Fibroblast of skin of back (primary cell): ENCODE measurements around the gene FGF19. TPM values are rescaled to one million over a fixed set of nuclear protein-coding genes. Genes with fewer than 3 reads are reported as not detected.

Experiments used
- DNase-seq: peaks from one replicate; pipeline ENCODE4 v3.0.0-alpha.2; 2013
- polyA plus RNA-seq, 2 experiments: library from polyadenylated mRNA; unstranded; fragments of 120-200 nt; gene quantifications; one replicate each; pipeline ENCODE4 v1.2.1, GENCODE V29; 2013; ENCODE audit not compliant: insufficient read length in 2 of 2

FGF19 gene
- polyA plus RNA-seq (2013, experiment 1 of 2; ENCODE audit: insufficient read length), result not detected
- not detected for polyA plus RNA-seq (2013, experiment 2 of 2; ENCODE audit: insufficient read length)

DNA sequence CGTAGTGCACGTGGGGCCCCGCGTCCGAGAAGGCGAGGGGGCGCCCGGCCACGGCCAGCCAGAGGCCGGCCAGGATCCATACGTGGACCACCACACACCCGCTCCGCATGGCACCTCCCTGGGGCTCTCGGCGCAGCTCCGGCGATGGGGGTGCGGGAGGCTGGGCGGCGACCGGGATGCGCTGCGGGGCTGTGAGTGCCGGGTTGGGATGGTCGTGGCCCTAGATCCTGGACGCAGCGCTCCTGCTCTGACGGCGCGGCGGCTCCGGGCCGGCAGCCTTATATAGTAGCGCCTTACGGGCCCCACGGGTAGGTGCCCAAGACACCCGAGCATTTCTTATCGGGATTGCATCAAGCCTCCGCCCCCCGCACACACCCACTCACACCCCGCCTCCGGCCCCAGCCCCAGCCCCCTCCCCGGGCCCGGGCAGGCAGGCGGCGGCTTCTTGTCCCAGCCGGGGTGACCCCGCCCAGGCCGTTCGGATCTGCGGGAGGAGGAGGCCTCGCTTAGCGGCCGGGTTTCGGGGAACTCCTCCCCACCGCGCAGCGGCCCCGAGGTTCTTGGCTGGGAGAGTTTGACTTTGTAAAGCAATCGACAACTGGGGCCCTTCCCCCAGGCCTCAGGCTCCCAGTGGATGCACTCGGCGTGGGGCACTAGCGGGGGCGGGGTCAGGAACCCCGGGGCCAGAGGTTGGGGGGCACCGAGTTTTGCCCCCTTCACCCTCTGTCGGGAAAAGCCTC lies at the start of gene FGF19:
TSS of gene FGF19 (minus strand) at position 255 of the 740 bp plus-strand sequence. CDS start at position 109, 146 bp downstream.
- no peak for DNase-seq

DNA sequence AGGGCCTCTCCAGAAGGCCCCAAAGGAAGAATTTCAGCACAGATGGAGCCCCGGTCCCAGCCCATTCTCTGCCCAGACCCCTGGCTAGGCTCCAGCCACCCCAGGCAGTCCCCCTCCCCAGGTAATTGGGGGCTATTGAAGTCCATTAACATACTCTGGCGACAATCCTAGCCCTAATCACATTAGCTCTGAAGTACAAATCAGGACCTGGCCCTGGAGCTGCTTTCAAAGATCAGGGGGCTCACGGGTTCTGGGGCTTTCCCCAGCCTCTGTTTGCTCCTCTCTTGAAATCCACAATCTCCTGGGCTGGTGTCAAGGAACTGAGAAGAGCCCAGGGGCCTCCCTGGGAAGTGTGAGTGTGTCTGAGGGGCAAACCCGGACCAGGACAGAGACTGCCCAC lies 49.1 kb upstream of the FGF19 start:
- DNase-seq, result no peak

DNA sequence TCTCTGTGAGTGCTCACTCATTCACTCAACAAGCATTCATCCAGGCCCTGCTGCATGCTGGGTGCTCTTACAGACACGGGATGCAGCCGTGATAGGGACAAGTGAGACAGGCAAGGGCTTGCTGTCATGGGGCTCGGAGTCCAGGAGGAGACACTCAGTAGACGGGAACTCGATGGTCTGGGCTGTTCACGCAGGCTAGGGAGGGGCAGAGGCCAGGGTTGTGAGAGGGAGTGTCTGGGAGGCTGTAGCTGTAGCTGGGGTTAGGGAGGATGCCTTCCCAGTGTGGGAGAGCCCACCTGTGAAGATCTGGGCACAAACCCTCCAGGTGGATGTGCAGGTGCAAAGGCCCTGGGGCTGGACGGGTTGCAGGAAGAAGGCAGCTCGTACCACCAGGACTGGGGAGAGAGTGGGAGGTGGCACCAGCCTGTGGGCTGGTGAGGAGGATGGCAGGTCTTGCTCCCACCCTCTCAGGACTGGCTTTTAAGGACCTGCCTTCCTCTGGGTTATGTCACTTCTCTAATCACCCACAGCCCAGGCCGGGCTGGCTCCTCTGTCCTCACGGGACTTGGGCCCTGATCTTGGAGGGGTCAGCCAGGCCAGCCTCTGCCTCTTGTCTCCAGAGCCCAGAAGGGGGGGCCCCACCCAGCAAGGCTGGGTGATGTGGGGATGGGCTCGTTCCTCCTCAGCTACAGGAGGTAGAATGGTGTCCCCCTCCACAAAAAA lies 47.2 kb upstream of the FGF19 start:
- DNase-seq, result no peak

GRCh38 chr11:69750108-69750850 lies 46.5 kb upstream of the FGF19 start:
- no peak for DNase-seq

DNA sequence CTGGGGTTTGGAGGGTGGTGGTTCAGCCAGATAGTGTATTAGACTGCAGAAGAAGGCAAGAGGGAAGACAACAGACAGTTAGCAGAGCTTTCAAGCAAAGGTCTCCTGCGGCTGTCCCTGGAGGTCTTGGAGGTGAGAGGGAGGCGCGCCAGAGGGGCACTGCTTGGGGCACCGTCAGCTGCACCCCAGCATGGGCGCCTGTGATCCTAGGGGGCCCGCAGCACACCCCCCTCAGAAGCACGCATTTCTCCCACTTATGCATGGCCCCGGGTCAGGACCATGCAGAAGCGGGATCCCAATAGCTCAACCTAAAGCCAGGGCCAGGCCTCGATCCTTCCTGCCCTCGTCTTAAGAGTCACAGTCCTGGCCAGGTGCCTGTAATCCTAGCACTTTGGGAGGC lies 44.8 kb upstream of the FGF19 start:
- DNase-seq, result no peak

DNA sequence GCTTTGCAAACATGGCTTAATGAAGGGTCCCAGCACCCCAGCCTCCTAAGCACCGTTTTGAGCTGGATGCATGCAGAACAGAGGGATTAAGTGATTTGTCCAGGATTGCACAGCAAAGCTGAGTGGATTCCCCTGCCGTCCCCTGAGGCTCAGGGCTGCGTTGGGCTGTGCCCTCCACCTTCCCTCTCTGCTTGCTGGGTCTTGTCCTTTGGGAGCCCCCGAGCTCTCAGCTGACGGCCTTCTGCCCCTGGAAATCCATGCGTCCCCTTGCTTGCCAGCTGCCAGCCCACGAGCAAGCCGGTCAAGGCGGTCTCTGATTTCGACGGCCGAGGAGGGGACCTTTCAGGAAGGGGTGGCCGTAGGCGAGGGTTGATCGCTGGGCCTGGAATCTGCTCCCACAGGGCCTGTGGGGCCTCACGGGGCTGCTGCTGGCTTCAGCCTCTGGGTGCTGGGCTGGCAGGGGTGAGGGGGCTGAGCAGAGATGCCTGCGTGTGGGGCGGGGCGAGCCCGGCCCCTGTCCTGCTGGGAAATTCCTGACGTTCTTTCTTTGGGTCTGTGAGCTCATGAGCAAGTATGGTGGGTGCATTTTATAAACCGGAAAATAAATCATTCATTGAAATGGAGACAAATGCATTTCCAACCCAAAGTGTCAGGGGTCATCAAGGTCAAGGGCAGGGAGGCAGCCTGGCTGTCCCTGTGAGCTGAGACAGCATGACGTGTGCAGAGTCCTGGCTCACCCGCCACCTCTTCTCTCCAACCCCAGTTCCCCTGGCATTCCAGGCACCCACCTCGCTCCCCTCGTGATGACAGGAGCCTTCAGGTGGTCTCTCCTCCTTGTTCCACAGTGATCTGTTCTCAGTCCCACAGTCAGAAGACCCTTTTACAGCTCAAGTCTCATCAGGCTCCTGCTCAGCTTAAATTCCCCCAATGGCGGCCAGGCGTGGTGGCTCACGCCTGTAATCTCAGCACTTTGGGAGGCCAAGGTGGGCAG lies 43.2 kb upstream of the FGF19 start:
- peak; percentile 37 for DNase-seq

DNA sequence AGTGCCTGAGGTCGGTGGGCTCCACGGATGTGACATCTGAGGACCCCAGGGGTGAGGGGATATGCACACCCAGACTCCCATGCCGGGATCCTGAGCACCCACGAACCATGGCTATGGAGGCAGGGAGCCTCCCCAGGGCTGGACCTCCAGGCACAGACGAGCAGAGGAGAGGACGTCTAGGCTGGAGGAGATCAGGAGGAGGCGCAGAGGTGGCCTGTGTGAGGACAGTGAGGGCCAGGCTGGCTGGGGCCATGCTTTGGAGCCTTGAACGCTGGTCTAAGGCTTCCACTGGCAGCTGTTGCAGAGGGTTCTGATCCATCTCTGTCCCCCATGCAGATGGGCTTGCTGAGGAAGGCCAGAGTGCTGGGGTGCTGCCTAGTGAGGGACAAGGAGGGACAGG lies 42.3 kb upstream of the FGF19 start:
- DNase-seq, result no peak

GRCh38 chr11:69745201-69745600 lies 41.4 kb upstream of the FGF19 start:
- no peak for DNase-seq

GRCh38 chr11:69744435-69744834 lies 40.6 kb upstream of the FGF19 start:
- peak; percentile 90 for DNase-seq

- no peak for DNase-seq
Observed at GRCh38 chr11:69734841-69735240, 31.0 kb upstream of the FGF19 start.

- DNase-seq, result no peak
Observed at GRCh38 chr11:69734367-69734766, 30.5 kb upstream of the FGF19 start.

GRCh38 chr11:69732910-69733309 lies 29.1 kb upstream of the FGF19 start:
- DNase-seq, result peak; percentile 9

GRCh38 chr11:69731110-69731509 lies 27.3 kb upstream of the FGF19 start:
- DNase-seq, result no peak

DNA sequence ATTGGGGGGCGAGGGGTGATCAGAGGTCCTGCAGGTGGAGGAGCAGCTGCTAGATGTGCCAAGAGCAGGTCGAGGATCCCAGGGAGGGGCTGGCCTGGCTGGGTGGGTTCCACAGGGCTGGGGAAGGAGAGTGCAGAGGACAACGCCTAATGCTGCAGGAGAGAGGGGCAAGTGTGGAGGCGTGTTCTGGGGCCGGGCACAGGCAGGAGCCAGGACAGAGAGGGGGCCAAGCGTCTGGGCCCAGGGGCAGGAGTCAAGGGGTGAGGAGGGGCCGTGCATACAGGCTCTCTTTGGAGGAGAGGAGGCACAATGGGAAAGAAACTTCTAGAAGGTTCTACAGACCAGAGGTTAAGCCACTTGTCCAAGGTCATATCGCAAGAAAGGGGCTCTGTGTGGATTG lies 26.7 kb upstream of the FGF19 start:
- DNase-seq, result no peak

DNA sequence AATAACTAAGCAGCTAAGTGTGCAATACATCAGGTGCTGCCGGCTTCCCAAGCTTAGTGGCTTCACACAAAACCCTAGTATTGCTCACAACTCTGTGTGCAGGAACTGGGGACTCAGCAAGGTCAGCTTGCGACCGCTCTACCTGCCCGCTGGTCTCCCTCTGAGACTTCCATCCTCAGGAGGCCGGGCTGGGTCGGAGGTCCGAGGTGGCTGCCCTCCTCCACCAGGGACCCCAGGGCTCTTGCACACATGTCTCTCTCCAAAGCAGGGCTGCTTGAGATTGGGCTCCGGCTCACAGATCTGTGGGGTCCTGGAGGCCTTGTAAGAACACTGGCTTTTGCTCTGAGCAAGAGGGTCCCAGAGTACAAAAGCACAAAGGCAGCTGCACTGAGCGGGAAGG lies 25.4 kb upstream of the FGF19 start:
- no peak for DNase-seq

DNA sequence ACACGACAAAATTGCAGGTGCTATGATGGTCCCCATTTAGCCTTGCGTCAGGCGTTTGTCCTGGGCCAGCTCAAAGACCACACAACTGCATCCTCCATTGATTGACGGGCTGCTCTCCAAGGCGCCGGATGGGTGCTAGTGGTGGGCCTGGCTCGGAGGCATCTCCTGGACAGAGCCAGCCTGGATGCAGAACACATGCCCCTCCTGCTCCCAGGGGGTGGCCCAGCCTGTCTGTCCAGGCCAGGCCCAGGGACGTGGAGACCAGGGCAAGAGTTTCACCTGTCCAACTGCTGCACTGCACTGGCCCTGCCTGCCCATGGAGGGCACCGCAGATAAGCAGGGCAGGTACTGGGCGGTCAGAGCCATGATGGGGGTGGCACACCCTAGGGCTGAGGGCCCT lies 23.4 kb upstream of the FGF19 start:
- DNase-seq, result no peak

GRCh38 chr11:69726481-69726880 lies 22.7 kb upstream of the FGF19 start:
- no peak for DNase-seq

- peak; percentile 17 for DNase-seq
Observed at GRCh38 chr11:69726019-69726418, 22.2 kb upstream of the FGF19 start.

DNA sequence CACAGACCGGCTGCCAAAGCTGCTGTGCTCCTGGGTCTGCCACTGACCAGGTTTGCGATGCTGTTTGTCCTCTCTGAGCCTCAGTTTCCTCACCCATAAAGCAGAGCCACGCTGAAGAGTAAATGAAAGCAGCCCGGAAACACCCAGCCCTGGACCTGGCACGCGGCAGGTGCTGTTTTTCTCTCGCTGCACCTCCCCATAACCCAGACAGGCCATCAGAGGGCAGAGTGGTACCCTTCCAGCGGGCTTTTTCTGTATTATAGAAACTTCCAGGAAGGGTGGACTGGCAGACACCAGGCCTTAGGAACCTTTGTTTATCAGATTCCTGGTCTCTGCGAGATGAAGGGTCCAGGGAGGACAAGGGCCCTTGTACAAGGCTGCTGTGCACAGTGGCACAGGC lies 17.9 kb upstream of the FGF19 start:
- no peak for DNase-seq

DNA sequence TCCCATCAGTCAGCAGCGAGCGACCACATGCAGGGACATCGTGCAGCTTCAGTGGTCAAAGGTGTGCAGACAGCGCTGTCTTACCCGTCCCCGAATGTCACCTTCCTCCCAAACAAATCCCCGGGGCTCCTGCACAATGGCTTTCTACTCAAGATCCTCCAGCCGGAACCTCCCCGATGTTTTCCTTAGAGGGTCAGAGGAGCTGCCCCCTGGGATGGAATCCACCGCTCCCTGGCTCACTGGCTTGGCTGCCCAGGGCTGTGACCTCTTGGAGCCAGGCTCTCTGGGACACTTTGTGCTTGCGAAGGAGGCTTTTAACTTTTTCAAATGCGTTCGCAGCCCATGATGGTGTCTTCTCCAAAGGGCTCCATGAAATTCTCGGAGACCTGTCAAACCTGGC lies 17.3 kb upstream of the FGF19 start:
- DNase-seq, result no peak

DNA sequence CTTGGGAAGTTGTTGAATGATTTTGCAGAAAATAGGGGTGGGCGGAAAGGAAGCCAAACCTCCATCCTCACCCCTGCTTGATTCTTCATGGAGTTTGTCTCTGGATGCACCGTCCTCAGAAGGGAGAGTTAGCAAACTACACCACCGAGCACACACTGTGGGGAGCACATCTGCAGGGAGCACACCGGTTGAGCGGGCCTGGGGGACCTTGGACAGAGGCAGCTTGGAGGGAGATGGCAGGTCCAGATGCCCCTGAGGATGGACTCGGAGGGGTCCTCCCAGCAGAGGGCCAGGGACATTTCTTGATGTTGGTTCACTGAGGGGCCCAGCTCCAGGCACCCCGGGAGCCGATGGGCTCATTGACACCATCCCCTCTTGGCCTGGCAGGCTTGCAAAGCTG lies 15.1 kb upstream of the FGF19 start:
- DNase-seq, result no peak

GRCh38 chr11:69718147-69718546 lies 14.3 kb upstream of the FGF19 start:
- peak; percentile 45 for DNase-seq
